ENCODE results near the gene MTCL1. TPM values are rescaled to one million over a fixed set of nuclear protein-coding genes. Genes with fewer than 3 reads are reported as not detected.
A peak's percentile ranks its signal among the peaks of the same experiment; 100 is the strongest.

The MTCL1 gene
- total and polyA plus RNA-seq, 9 of the 15 experiments (the other 6 are each of a cell fraction or from before 2014, with no cell fraction given): 0.21 to 7.4 (median 3.7) TPM

- TF ChIP-seq, protein P1, sequence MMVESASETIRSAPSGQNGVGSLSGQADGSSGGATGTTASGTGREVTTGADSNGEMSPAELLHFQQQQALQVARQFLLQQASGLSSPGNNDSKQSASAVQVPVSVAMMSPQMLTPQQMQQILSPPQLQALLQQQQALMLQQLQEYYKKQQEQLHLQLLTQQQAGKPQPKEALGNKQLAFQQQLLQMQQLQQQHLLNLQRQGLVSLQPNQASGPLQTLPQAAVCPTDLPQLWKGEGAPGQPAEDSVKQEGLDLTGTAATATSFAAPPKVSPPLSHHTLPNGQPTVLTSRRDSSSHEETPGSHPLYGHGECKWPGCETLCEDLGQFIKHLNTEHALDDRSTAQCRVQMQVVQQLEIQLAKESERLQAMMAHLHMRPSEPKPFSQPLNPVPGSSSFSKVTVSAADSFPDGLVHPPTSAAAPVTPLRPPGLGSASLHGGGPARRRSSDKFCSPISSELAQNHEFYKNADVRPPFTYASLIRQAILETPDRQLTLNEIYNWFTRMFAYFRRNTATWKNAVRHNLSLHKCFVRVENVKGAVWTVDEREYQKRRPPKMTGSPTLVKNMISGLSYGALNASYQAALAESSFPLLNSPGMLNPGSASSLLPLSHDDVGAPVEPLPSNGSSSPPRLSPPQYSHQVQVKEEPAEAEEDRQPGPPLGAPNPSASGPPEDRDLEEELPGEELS (CRISPR knock-in tag; IDR thresholded peaks at IDR 0.05; ENCODE audit: borderline replicate concordance): no peak
- no peak for TF ChIP-seq SAFB (IDR thresholded peaks at IDR 0.05; ENCODE audit: borderline replicate concordance, low read depth, low read length)
- no peak for TF ChIP-seq KLF1 (tag; IDR thresholded peaks at IDR 0.05)
- TF ChIP-seq HOXB6 (CRISPR knock-in tag; IDR thresholded peaks at IDR 0.05; ENCODE audit: borderline replicate concordance): no peak
- no peak for TF ChIP-seq ZNF239 (CRISPR knock-in tag; IDR thresholded peaks at IDR 0.05)
Observed at GRCh38 chr18:8749492-8749891, 44.1 kb downstream of the MTCL1 start (continued).

DNA sequence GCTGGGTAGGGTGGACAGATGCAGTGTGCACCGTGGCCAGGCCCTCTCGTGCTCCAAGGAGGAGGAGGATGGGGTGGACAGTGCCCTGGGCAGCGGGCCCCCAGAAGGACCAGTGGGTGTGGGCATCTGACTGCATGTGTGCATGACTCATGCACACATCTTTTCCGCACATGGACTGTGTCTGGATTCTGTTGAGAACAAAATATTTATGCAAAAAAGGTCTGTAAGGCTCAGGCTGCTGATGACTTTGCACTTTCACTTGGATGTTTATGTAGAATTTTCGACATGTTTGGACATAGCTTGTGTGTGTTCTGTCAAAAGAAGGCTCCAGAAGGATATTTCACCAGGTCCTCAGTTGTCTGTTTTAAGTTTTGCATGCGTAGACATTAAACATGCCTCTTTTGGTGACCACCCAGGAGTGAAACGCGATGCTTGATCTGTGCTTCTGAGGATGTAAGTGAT is 45.6 kb downstream of the MTCL1 start:
- Histone ChIP-seq H3K27me3 (ENCODE audit: control insufficient read depth in 2 of 2, insufficient read depth in 2 of 2, low read length in 2 of 2) (peaks cover 0 to 4% of the 10 kb centered on the region in 2 experiments; a peak in 1 of 5 replicates), H3K4me1 (replicated peaks in 1 of 2; ENCODE audit: control insufficient read depth in 2 of 2, insufficient read depth in 2 of 2, low read length in 2 of 2) (peaks cover 4 to 5% of the 10 kb centered on the region in 2 experiments; a peak in 2 of 5 replicates), H3K9ac (ENCODE audit: insufficient read depth in 1 of 2, low read depth in 2 of 2, low read length in 2 of 2) (no peak overlapping the region), H3K79me2 (ENCODE audit: control insufficient read depth, insufficient read depth, low read length) (no peaks in the 10 kb centered on the region), H3K9me3 (replicated peaks; ENCODE audit: control insufficient read depth, insufficient read depth, low read depth, low read length) (no peaks in the 10 kb centered on the region), H3K36me3 (ENCODE audit: control insufficient read depth, insufficient read depth, low read length) (no peaks in the 10 kb centered on the region; the same call in 2 of the 3 replicates), H3K9me1 (ENCODE audit: control insufficient read depth, insufficient read depth, low read length) (peaks cover 7% of the 10 kb centered on the region), H3K27ac (ENCODE audit: extremely low read depth, low read depth, low read length) (no peak overlapping the region), H3K4me2 (ENCODE audit: insufficient read depth, low read length) (peak overlapping the region; percentile 29; the same call in 1 of the 2 replicates), H3K4me3 (no peak overlapping the region), H2AFZ (ENCODE audit: low read depth, low read length) (no peak overlapping the region), H4K20me1 (replicated peaks; ENCODE audit: control insufficient read depth, insufficient read depth, low read length) (no peaks in the 10 kb centered on the region)
- 39% methylated on average over 8 of the region's 8 CpGs for WGBS (ENCODE audit: insufficient coverage, low coverage, missing lambda C conversion rate)
- BruUV-seq (replicated peaks): no TSS peak
- ChIA-PET CTCF (ENCODE audit: low intra/inter-chr PET ratio) (no interaction called here), POLR2A (interaction anchor here (0.9 to 1.4 kb wide), 3 partner anchors 11 to 36 kb away, joined by 3 to 4 read pairs (median 3); no protein-coding TSS in a partner anchor)
- FAIRE-seq (no peak), DNase-seq (ENCODE audit: extremely low read depth in 1 of 4, low spot score in 3 of 4) (no peak), ATAC-seq (peak; percentile 34; the same call in 1 of the 3 replicates)
- in situ Hi-C loops (cut with MboI): no loop called here
- intact Hi-C loops (cut with micrococcal nuclease): no loop called here
- TF ChIP-seq NFE2 (IDR thresholded peaks at IDR 0.05; ENCODE audit: low read depth): peak; percentile 49; the same call in 1 of the 2 replicates
- peak; percentile 70 for TF ChIP-seq ZNF316 (IDR thresholded peaks at IDR 0.05)
- TF ChIP-seq CHCHD3 (CRISPR knock-in tag; IDR thresholded peaks at IDR 0.05): no peak

Data from K562 (cell line).